Fibroblast of lung (primary cell): Measurements from ENCODE around the gene BCL2.

Experiments
- EZH2 ChIP-seq: IDR thresholded peaks from 2 replicates; pipeline ENCODE4 v1.5.1; 2012; ENCODE audit warnings: low read length, control low read depth, mild to moderate bottlenecking; ENCODE audit errors: missing control alignments
- TF ChIP-seq, protein P1 (sequence below), 2 donors: IDR thresholded peaks in 1 of 2; conservative IDR thresholded peaks in 1 of 2; 1 replicate in 1 of 2; 2 replicates in 1 of 2; pipeline ENCODE4 v1.5.1; 2011 to 2012; ENCODE audit warnings: low read length in 2 of 2, control low read depth in 1 of 2, inconsistent platforms in 1 of 2, low read depth in 1 of 2, mild to moderate bottlenecking in 1 of 2

DNA sequence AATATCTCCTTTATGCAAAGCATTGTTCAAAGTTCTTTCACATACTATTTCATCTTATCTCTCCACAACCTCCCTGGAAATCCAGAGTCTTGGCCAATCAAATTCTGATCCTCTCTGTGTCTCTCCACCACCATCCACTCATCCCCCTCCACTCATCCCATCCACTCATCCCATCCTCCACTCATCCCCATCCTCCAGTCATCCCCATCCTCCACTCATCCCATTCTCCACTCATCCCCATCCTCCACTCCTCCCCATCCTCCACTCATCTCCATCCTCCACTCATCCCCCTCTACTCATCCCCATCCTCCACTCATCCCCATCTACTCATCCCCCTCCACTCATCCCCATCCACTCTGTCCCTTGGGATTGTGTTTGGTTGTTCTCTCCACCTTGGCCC, 101.1 kb downstream of the BCL2 start:
- TF ChIP-seq, protein P1, sequence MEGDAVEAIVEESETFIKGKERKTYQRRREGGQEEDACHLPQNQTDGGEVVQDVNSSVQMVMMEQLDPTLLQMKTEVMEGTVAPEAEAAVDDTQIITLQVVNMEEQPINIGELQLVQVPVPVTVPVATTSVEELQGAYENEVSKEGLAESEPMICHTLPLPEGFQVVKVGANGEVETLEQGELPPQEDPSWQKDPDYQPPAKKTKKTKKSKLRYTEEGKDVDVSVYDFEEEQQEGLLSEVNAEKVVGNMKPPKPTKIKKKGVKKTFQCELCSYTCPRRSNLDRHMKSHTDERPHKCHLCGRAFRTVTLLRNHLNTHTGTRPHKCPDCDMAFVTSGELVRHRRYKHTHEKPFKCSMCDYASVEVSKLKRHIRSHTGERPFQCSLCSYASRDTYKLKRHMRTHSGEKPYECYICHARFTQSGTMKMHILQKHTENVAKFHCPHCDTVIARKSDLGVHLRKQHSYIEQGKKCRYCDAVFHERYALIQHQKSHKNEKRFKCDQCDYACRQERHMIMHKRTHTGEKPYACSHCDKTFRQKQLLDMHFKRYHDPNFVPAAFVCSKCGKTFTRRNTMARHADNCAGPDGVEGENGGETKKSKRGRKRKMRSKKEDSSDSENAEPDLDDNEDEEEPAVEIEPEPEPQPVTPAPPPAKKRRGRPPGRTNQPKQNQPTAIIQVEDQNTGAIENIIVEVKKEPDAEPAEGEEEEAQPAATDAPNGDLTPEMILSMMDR (conservative IDR thresholded peaks at IDR 0.05 in 1 of 2, IDR thresholded peaks at IDR 0.05 in 1 of 2; ENCODE audit: low read depth in 1 of 2, low read length in 2 of 2): no peak
- TF ChIP-seq EZH2: no peak
